ENCODE data around the gene NPHP4.

NPHP4 gene

DNA sequence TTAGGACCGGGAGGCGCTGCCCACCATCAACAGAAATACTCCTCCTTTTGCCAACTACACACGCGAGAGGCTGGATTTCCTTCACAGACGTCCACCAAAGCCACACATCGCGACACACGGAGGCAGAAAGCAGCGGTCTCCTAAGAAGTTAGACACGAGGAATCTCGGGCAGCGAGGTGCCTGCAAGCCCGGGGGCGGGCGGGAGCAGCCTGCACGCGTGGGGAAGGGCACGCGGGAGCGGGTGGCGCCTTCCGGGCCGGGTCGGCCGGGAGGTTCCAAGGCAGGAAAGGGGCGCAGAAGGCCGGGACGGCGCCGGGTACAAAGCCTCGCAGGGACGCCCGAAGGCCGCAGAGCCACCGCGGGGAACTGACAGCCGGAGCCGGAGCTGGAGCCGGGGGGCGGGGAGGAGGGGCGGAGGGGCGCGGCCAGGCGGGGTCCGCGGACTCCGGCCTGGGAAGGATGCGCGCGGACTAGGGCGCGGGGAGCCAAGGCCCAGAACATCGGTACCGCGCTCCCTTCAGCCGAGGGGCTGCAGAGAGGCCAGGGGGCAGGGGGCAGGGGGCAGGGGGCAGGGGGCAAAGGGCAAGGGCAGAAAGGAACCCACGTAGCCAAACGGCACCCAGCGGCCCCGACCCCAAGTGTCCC lies 722 bp downstream of the NPHP4 start:
- no peak for DNase-seq (ENCODE audit: low read depth in 2 of 2, low spot score in 1 of 2)

DNA sequence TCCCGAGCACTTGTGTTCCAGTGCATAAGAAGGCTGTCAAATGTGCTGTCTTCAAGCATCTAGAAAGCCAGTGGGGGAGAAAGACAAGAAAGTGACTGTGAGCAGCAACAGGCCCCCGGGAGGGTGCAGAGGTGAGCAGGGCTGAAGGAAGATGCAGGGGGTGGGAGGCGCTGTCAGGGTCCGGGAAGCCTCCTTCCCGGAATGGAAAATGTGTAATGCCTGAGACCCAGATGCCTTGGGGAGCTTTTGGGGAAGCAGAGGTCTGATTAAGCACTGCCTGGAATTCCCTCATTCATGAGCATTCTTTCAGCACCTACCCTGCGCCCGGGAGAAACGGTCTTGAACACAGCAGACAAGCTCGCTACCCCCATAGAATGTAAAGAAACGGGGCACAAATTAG lies 1.3 kb downstream of the NPHP4 start:
- no peak for DNase-seq (ENCODE audit: low read depth in 2 of 2, low spot score in 1 of 2)

DNA sequence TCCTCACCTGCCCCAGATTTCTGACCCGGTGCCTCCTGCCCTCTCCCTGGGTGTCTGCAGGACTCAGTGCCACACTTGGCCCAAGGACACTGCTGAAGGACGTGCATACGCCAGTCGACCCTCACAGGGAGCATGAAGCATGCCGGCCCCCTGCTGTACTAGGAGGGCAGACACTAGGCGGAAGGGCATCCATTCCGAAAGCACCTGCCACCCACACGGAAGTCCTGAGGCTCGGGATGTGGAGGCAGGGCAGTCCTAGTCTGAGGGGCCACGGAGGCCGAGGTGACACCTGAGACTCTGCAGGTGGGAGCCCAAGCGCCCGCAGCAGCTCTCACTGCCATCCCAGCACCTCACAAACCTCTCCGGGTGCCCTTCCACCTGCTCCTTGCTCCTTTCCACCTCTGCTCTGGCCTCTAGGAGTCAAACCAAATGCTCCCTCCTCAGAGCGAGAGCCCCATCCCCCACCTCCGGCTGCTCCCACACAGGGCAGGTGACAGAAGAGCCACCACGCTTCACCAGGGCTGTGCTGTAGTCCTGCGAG lies 2.4 kb downstream of the NPHP4 start:
- DNase-seq (ENCODE audit: low read depth in 2 of 2, low spot score in 1 of 2): no peak

DNA sequence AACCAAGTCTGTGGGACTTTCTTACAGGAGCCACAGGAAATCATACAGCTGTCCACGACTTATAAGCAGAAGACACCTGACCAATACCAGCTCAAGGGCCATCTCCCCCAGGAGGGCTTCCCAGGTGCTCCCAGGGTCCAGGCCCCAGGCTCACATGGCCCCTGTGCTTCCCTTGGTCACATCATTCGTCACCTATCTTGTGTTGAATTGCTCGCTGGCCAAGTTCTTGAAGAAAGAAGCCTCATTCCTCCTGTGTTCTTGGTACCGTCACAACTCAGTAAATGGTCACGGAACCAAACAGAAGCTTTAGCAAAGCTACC lies 3.0 kb downstream of the NPHP4 start:
- no peak for DNase-seq (ENCODE audit: low read depth in 2 of 2, low spot score in 1 of 2)

DNA sequence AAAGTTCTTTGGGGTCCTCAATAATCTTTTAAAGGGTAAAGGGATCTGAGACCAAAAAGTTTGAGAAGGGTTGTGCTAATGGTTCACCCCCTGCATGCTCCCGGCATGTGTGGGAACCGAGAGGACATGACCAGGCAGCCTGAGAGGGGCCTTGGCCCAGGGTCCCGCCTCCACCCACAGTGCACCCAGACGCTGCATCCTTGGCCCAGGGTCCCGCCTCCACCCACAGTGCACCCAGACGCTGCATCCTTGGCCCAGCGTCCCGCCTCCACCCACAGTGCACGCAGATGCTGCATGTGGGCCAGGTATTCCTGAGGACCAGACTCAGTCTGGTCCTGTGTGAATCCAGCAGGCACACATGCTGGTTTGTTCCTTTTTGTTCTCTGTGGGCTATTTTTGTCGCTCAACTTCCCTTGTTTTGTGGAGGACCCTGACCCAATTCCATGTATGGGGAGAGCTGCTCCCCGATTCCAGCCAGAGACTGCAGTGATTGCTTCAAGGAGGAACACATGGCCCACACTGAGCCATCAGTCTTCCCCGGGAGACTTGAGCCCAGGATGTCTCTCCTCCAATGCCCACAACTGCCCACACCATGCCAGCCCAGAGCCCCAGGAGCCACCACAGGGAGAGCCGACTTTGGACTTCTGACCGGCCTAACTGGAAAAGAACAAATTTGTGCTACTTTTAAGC lies 3.5 kb downstream of the NPHP4 start:
- DNase-seq (ENCODE audit: low read depth in 2 of 2, low spot score in 1 of 2): no peak

DNA sequence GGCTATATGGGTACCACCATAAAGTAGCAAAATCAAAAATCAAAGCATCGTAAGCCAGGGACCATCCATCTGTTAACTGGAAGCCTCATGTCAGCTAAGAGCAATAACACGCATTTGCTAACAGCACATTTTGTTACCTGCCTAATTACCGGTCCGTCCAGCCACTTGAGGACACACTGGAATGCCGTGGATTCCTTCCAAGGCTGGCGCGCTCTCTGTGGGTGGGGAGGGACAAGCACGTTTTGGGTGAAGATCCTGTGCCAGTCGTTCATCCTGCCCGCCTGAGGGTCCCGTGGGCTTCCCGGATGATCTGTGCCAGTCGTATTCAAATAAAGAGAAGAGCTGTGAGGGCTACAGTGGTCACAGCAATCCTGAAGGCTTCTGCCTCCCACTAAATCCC lies 6.2 kb downstream of the NPHP4 start:
- no peak for DNase-seq (ENCODE audit: low read depth in 2 of 2, low spot score in 1 of 2)

DNA sequence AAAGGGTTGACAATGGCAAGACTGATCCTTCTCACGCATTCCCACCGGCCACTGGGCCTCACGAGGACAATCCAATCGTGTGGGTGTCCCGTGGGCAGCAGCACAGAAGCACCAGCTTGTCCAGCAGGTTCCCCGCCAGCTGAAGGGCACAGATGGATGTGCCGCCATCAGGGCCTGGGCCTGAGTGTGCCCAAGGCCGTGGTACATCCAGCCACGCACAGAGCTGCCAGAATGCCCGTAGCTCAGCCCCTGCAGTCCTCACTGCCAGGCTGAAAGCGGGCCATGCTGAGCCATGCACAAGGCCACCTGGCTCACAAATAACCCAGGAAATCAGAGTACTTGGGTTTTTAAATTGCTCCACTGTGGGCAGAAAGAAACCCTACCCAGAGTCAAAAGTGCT lies 7.0 kb downstream of the NPHP4 start:
- no peak for DNase-seq (ENCODE audit: low read depth in 2 of 2, low spot score in 1 of 2)

DNA sequence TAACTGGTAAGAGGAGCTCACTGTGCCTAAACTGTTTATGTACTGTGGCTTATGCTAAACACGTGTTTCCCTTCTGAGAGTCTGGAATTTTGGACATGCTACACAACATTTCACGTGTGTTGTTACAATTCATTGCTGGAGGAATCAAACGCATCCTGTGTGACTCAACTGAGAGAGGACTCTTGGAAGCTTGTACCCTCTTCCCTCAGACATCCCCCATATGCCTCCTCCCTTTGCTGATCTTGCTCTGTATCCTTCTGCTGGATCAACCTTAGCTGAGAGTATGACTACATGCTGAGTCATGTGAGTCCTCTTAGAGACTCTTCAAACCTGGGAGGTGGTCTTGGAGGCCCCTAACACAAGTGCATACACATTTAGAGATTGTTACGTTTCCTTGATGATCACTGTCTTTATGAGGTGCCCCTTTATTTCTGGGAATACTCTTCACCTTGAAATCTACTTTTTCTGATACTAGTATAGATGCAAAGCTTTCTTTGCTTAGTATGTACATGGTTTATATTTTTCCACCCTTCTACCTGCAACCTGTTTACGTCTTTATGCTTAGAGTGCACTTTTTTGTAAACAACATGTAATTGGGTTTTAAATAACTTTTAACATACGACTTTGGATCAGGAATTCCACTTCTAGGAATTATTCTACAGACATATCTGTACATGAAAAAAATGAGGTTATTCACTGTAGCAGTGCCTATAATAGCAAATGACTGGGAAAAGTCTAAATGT lies 8.7 kb downstream of the NPHP4 start:
- DNase-seq (ENCODE audit: low read depth in 2 of 2, low spot score in 1 of 2): no peak

DNA sequence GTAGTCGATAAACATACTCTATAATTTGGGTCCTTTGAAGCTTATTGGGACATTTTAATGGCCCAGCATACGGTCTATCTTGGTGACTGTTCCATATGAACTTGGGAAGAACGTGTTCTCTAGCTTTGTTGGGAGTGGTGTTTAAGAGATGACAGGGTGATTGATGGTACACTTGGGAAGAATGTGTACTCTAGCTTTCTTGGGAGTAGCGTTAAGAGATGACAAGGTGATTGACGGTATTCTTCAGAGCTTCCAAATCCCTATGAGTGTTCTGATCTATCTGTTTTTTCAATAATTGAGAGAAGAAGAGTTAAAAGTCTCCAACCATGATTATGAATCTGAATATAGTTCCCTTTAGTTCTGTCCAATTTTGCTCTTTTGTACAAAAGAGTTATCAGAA lies 9.4 kb downstream of the NPHP4 start:
- no peak for DNase-seq (ENCODE audit: low read depth in 2 of 2, low spot score in 1 of 2)

DNA sequence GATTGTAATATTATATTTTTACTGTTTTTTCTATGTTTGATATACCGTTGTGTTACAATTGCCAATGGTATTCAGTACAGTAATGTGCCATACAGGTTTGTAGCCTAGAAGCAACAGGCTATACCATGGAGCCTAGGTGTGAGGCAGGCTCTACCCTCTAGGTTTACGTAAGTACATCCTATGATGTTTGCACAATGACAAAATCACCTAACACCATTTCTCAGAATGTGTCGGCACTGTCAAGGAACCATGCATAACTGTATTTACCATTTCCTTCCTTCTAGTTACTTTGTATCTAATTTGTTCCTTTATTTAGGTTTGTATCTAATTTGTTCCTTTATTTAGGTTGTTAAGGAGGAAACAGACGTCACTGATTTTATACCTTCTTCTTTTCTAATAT lies 9.9 kb downstream of the NPHP4 start:
- DNase-seq (ENCODE audit: low read depth in 2 of 2, low spot score in 1 of 2): no peak

DNA sequence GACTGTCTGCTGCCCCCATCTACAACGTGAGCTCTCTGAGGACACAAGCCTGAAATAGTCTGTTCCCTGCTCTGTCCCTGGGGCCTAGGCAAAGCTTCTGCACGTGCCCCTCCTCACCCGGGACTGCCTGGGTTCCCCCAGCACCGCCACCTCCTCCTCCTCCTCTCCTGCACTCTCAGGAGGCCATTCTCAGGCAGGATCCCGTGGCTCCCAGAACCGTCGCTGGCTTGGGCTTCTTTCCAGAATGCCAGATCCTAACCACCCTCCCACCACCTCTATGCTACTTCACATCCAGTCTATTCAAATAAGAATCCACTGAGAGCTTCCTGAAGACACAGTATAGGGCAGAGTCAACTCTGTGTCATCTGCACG lies 11.2 kb downstream of the NPHP4 start:
- DNase-seq (ENCODE audit: low read depth in 2 of 2, low spot score in 1 of 2): no peak

DNA sequence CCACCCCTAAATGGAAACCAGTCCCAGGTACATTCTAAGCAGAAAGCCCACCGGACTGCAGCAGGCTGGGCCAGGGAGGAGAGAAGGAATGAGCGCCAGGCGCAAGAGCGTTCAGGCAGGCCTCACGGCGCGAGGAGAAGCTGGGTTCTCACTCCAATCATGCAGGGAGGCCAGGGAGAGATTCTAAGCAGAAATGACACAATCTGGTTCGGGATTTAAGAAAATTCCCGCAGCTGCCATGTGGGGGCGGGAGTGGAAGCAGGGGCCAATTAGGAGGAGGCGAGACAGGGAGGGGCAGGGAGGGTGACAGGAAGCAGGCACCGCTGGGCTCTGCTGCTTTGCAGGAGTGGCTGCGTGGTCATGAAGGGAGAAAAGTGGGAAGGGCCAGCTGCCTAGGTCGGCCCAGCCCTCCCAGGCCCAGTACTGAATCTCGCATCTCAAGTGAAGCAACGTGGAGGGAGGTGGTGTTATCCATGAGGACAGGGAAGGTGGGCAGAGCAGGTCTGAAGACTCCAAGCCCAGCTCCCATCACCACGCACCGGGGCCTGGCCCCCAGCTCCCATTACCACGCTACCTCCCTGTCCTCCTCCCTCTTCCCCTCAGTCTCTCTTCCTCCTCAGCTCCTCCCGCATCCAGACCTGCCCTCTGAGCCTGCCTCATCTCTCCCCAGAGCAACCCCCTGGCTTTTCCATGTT lies 11.8 kb downstream of the NPHP4 start:
- DNase-seq (ENCODE audit: low read depth in 2 of 2, low spot score in 1 of 2): no peak

DNA sequence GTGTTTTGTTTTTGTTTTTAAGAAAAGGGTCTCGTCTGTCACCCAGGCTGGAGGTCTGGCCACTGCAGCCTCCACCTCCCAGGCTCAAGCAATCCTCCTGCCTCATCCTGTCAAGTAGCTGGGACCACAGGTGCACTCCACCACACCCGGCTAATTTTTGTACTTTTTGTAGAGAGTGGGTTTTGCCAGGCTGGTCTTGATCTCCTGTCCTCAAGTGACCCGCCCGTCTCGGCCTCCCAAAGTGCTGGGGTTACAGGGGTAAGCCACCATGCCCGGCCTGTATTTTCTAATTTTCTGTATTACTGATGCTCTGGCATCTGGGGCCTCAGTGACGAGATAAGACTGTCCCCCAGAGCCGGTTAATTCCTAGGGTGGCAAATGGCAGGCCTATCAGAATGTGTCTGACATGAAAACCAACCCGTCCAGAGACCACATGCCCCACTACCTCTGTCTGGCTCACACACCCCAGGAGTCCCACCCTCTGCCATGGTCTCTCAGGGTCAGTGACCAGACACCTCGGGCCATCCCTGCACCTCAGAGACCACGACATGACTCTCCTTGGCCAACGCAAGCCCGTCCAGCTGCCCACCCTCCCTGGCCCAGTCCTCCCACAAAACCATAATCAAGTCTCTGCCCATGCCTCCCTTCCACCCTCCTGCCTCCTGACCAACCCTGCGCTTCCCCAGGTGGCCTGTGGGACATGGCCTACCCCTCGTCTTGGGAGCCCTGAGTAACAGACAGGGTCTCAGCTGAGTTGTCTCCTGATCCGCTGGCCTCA lies 12.5 kb downstream of the NPHP4 start:
- no peak for DNase-seq (ENCODE audit: low read depth in 2 of 2, low spot score in 1 of 2)

DNA sequence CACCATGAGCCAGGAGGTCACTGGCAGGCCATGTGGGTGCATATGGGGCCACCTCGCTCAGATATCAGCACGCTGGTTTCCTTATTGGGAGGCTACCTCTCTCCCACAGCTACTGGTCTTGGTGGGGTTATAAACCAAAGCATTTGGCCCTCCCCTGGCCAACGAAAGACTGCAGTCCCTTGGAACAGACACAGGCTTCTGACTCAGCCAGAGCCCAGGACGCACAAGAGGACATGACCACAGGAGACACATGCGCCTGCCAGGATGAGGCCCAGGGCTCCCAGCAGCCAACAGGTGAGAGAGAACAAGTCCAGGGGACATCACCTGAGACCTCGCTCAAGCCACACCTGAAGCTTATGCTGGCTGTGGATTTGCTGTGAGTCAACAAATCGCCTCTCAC lies 13.8 kb downstream of the NPHP4 start:
- DNase-seq (ENCODE audit: low read depth in 2 of 2, low spot score in 1 of 2): no peak

DNA sequence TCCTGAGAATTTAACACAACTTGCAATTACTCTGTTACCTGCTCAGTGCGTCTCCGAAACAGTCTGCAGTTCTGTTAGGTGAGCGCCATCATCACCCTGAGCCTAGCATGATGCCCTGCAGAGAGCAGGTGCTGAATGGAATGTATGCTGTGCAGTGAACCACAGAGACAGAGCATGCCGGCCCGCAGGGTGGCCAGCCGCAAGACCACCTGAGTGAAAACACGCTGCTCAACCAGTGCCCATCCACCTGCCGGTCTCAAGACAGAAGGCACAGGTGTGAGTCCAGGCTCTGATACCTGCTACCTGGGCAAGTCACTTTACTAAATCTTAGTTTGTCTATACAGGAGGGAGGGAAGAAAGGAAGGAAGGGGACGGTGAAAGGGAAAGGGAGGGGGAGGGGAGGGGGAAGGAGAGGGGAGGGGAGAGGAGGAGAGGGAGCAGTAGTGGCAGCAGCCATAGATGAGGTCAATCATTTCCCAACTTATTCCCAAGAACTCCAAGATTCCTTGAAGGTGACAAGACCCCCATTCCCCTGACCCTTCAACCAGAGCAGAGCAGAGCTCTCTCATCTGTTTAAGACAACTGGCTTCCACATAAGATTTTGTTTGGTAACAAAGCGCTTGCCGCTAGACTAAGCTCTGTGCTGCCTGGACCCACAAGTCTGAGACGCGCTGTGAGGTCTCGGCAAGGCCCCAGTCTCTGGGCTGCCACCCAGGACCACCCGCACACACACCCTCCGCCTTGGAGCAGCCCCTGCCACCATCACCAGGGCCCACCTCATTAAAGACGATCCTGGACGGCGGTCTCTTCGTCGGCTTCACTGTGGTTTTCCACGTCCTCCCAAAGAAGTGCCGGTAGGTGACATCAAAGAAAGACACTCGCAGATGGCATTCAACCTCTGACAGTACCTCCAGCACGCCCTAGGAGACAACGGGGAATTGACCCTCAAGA lies 14.5 kb downstream of the NPHP4 start:
- DNase-seq (ENCODE audit: low read depth in 2 of 2, low spot score in 1 of 2): no peak

DNA sequence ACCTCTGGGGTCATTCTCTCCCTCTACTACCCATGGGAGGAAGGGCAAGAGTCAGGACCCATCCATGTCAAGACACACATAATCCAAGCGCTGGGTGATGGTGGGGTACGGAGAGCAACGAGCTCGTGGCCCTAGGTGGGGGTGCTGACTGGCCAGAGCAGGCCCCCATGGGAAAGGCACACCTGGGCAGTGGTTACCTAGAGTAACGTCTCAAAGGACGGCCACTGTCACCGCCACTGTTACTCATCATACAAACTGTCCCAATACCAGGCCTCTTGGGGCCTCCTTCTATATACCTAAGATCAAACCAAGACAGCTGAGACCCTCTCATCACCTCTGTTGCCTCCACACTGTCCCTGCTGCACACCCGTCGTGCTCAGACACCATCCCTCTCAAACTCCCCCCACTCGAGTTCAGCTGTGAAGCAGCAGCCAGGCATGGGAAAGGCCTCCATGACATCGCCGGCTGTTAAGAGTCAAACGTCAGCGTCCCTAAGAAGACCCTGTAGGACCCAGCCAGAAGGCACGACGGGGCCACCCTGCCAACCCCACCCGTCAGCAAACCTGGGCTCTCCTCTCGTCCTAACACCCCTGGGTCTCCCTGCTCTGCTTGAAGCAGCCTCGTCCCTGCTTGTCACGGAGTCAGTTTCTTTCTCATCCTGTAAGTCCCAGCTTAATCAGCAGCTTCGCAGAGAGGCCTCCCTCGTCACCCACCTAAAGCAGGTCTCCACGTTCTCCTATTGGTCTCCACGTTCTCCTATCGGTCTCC lies 15.3 kb downstream of the NPHP4 start:
- no peak for DNase-seq (ENCODE audit: low read depth in 2 of 2, low spot score in 1 of 2)

DNA sequence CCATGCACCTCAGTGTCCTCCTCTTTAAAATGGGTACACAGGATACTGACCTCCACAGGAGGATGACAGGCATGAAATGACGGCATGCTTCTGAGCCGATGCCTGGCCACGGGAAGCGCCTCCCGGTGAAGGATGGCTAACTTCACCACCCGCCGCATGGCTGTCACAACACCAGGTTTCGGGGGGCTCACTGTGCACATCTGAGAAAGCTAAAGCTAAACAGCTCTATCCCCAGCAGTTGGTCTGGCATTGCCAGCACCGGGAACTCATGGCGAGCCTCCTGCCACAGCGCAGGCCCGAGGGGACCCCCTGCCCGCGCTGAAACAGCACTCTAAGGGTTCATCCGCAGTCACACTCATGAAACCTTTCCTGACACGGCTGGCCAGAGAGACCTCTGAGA lies 16.0 kb downstream of the NPHP4 start:
- DNase-seq (ENCODE audit: low read depth in 2 of 2, low spot score in 1 of 2): no peak

DNA sequence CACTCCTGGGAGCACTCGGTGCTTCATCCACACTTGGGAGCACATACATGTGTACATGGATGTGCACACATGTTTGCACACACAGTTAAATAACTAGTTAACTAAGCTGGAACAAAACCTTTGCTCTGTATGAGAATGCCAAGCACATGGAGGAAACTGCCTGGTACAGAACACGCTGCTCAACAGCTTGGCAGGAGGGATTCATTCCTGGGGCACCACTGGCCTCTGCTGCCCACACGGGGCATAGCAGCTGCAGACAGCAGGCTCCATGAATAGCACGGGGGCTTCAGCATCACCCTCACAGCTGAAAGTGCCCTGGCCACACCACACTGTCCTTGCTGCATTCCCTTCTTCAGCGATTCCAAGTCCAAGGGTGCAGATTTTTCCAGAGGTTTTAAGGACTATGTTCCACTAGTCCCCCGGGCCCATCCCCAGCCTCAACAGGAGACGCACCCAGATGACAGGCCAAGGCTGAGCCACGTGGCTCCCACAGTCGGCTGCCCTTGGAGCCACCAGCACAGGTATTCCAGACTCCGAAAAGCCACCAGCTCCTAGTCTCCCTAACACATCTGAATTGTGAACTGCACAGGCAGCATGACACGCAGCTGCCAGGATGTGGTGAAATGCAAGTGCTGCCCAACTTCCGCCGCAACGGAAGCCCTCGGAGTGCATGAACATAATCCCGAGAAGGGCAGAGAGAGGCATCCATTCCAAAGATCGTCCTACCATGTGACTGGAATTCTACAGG lies 16.9 kb downstream of the NPHP4 start:
- no peak for DNase-seq (ENCODE audit: low read depth in 2 of 2, low spot score in 1 of 2)

DNA sequence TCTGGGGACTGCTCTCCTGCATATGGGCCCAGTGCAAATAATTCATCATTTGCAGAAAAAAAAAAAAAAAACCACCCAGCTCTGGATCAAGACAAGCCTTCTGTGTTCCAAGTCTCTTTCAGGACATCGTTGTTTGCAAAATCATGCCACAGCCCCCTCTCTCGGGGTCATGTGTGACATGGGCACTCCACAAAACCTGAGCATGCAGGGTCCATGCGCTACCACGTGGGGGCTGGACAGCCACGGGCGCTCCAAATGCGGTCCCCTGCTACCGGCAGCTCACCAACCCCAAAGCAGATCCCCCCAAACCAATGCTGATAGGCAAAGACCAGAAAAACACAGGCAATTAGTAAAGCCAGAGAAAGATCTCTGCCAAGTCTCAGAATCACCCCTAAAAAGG lies 17.6 kb downstream of the NPHP4 start:
- DNase-seq (ENCODE audit: low read depth in 2 of 2, low spot score in 1 of 2): no peak

Data from stimulated activated CD8-positive, alpha-beta memory T cell treated with anti-CD3 and anti-CD28 coated beads, Interleukin-4, amount 100 ng/mL, for 1 hour (primary cell).